K562 (cell line): ENCODE measurements around the gene SYT1. TPM values are rescaled to one million over a fixed set of nuclear protein-coding genes. Genes with fewer than 3 reads are reported as not detected.

Experiments
- ATAC-seq: fragments of 200-7000 bp; cut with Tn5 transposase; 3 replicates; pipeline ENCODE4 v1.9.1; 2020; ENCODE audit warnings: moderate library complexity
- BruUV-seq: library from RNA; stranded (reverse); fragments of 400-500 nt; replicated peaks from 2 replicates; lab custom pipeline; 2021; lab: Mats Ljungman, UMichigan
- CTCF ChIA-PET: fragments of 300-600 bp; formaldehyde crosslinking; extraction: SDS; loops from one replicate; lab custom pipeline; 2021; ENCODE audit warnings: low intra/inter-chr PET ratio; lab: Yijun Ruan, JAX
- POLR2A ChIA-PET: fragments of 300-600, 350-650 bp; sonication (Branson Sonifier 250); formaldehyde crosslinking; extraction: SDS; loops from one replicate; lab custom pipeline; 2021; ENCODE audit warnings: antibody characterized with exemption, inconsistent platforms; lab: Yijun Ruan, JAX
- DNase-seq, 4 experiments: peaks; one replicate each; pipeline versions ENCODE4 v3.0.0 to v3.0.0-alpha.2; 2011 to 2018; ENCODE audit warnings: low spot score in 3 of 4, mixed read lengths in 3 of 4; ENCODE audit errors: extremely low read depth in 1 of 4
- FAIRE-seq: peaks from 2 replicates; lab custom pipeline; 2011; peaks lifted over from hg19 to GRCh38; lab: Jason Lieb, UNC
- H2AFZ ChIP-seq: 2 replicates; pipeline ENCODE4 v1.6.0; 2011; ENCODE audit warnings: low read depth, low read length, control low read depth, inconsistent platforms
- H3K27ac ChIP-seq: fragments of 200-600 bp; 3 replicates; pipeline ENCODE4 v1.8.0; 2011; ENCODE audit warnings: low read depth, mild to moderate bottlenecking, control low read depth, inconsistent platforms, low read length, moderate library complexity, mixed read lengths; ENCODE audit errors: extremely low read depth
- H3K27me3 ChIP-seq, 2 experiments: fragments of 300-600 bp in 1 of 2; 2 replicates in 1 of 2; 3 replicates in 1 of 2; pipeline versions ENCODE4 v1.6.0 to v1.8.0; 2011; ENCODE audit warnings: inconsistent platforms in 2 of 2, low read length in 2 of 2, mild to moderate bottlenecking in 1 of 2, mixed read lengths in 1 of 2, moderate library complexity in 1 of 2; ENCODE audit not compliant: control insufficient read depth in 2 of 2, insufficient read depth in 2 of 2
- H3K36me3 ChIP-seq: fragments of 300-600 bp; 3 replicates; pipeline ENCODE4 v1.8.0; 2011; ENCODE audit warnings: mild to moderate bottlenecking, low read length, inconsistent platforms; ENCODE audit not compliant: control insufficient read depth, insufficient read depth
- H3K4me1 ChIP-seq, 2 experiments: fragments of 200-600 bp in 1 of 2; replicated peaks in 1 of 2; 2 replicates in 1 of 2; 3 replicates in 1 of 2; pipeline versions ENCODE4 v1.5.1 to v1.8.0; 2011; ENCODE audit warnings: inconsistent platforms in 2 of 2, low read length in 2 of 2, mild to moderate bottlenecking in 1 of 2, mixed read lengths in 1 of 2, moderate library complexity in 1 of 2; ENCODE audit not compliant: control insufficient read depth in 2 of 2, insufficient read depth in 2 of 2
- H3K4me2 ChIP-seq: 2 replicates; pipeline ENCODE4 v1.6.1; 2011; ENCODE audit warnings: low read length, control low read depth, inconsistent platforms, mixed read lengths; ENCODE audit not compliant: insufficient read depth
- H3K4me3 ChIP-seq: fragments of 200-600 bp; sonication (generic), shearing (Covaris generic); 2 replicates; pipeline ENCODE4 v1.5.1; 2016; ENCODE audit warnings: control low read depth, inconsistent platforms
- H3K79me2 ChIP-seq: fragments of 200-600 bp; 3 replicates; pipeline ENCODE4 v1.8.0; 2011; ENCODE audit warnings: low read length, inconsistent platforms; ENCODE audit not compliant: control insufficient read depth, insufficient read depth
- H3K9ac ChIP-seq, 2 experiments: 2 replicates each; pipeline versions ENCODE4 v1.6.0 to v1.6.1; 2011; ENCODE audit warnings: low read depth in 2 of 2, low read length in 2 of 2, control low read depth in 1 of 2, inconsistent platforms in 1 of 2, mild to moderate bottlenecking in 1 of 2, mixed read lengths in 1 of 2; ENCODE audit not compliant: insufficient read depth in 1 of 2
- H3K9me1 ChIP-seq: one replicate; pipeline ENCODE4 v1.6.0; 2011; ENCODE audit warnings: inconsistent platforms, mild to moderate bottlenecking, low read length, moderate library complexity; ENCODE audit not compliant: control insufficient read depth, insufficient read depth
- H3K9me3 ChIP-seq: replicated peaks from 2 replicates; pipeline ENCODE4 v1.5.1; 2011; ENCODE audit warnings: low read depth, low read length, inconsistent platforms; ENCODE audit not compliant: control insufficient read depth, insufficient read depth
- H4K20me1 ChIP-seq: replicated peaks from 2 replicates; pipeline ENCODE4 v1.6.1; 2011; ENCODE audit warnings: low read length, inconsistent platforms, mixed read lengths; ENCODE audit not compliant: control insufficient read depth, insufficient read depth
- GABPA ChIP-seq: fragments of 200-800 bp; sonication (Bioruptor generic); conservative IDR thresholded peaks from 2 replicates; pipeline ENCODE4 v1.6.1; 2016; ENCODE audit warnings: low read depth, missing genetic modification characterization, missing compliant biosample characterization
- REST ChIP-seq, 2 experiments: fragments of 450-650 bp; formaldehyde crosslinking in 1 of 2; IDR thresholded peaks; 2 replicates each; pipeline versions ENCODE4 v1.4.0 to v1.6.1; 2014 to 2020; ENCODE audit warnings: mild to moderate bottlenecking in 2 of 2, borderline replicate concordance in 1 of 2, low read depth in 1 of 2
- ZBTB43 ChIP-seq: sonication (generic); formaldehyde crosslinking; IDR thresholded peaks from 2 replicates; pipeline ENCODE4 v1.8.0; 2023; ENCODE audit warnings: mild to moderate bottlenecking, missing genetic modification reagents
- WGBS: fragments of 100-300 bp; shearing (Covaris generic); methylation state at CpG from one replicate; pipeline ENCODE4 v1.1.6; 2016; ENCODE audit warnings: low coverage, mixed read lengths; ENCODE audit not compliant: insufficient coverage; ENCODE audit errors: missing lambda C conversion rate; 5-methylcytosine and 5-hydroxymethylcytosine counted together
- in situ Hi-C: fragments of 300-500 bp; cut with MboI; formaldehyde crosslinking; loops from 4 replicates; pipeline ENCODE4 v1.15.0; 2018; ENCODE audit warnings: inconsistent platforms, mixed read lengths
- intact Hi-C: fragments of 100-400 bp; cut with micrococcal nuclease; formaldehyde crosslinking; loops from 2 replicates; pipeline ENCODE4 v1.14.2; 2022
- polyA plus RNA-seq, 8 experiments: library from polyadenylated mRNA; depleted of rRNA in 4 of 8; stranded (reverse) in 5 of 8; unstranded in 3 of 8; fragments of >200 nt; fragmentation: Nextera tagmentation in 2 of 8; fragmentation: Illumina TruSeq in 1 of 8; extraction: Ambion mirVana in 2 of 8; extraction: Trizol in 1 of 8; gene quantifications; 2 replicates each; pipeline versions ENCODE4 v1.2.1 to v1.2.3, GENCODE V29; 2011 to 2014; ENCODE audit warnings: inconsistent platforms in 1 of 8, missing spikeins in 1 of 8
- total RNA-seq, 7 experiments: library from RNA; depleted of rRNA in 6 of 7; stranded (reverse); fragments of >200 nt in 6 of 7; fragmentation: Illumina TruSeq in 2 of 7; extraction: Trizol in 2 of 7; gene quantifications; 2 replicates each; pipeline versions ENCODE4 v1.2.1 to v1.2.3, GENCODE V29; 2011 to 2021; ENCODE audit warnings: low replicate concordance in 1 of 7

Gene SYT1
- total and polyA plus RNA-seq, 9 of the 15 experiments (the other 6 are each of a cell fraction or from before 2014, with no cell fraction given) = 0.03 to 0.13 (median 0.07) TPM; not detected in 4

- Histone ChIP-seq H3K27ac (no peak overlapping the region), H3K4me3 (no peak overlapping the region), H3K9me1 (no peaks in the 10 kb centered on the region), H2AFZ (no peak overlapping the region), H3K4me2 (no peak overlapping the region), H3K36me3 (no peaks in the 10 kb centered on the region), H3K79me2 (no peaks in the 10 kb centered on the region)
- intact Hi-C loops = no loop called here
- no peak for DNase-seq
- WGBS = 5% methylated on average over 9 of the region's 9 CpGs
- no TSS peak for BruUV-seq
- CTCF ChIA-PET = no interaction called here
- no peak for TF ChIP-seq ZBTB43 (CRISPR knock-in tag)
- TF ChIP-seq REST (IDR thresholded peaks at IDR 0.05; ENCODE audit: borderline replicate concordance) = no peak
- TF ChIP-seq REST (CRISPR knock-in tag; IDR thresholded peaks at IDR 0.05; ENCODE audit: low read depth) = no peak
- no peak for TF ChIP-seq GABPA (tag)
- TF ChIP-seq, all 486 proteins: peak for 0
- FAIRE-seq (no peak), ATAC-seq (no peak)
- H3K9ac ChIP-seq = no peak overlapping the region
- in situ Hi-C loops = no loop called here
- H3K9me3 ChIP-seq = no peaks in the 10 kb centered on the region; the same call in 1 of the 2 replicates
- H4K20me1 ChIP-seq = no peaks in the 10 kb centered on the region
- H3K27me3 ChIP-seq = no peaks in the 10 kb centered on the region
- H3K4me1 ChIP-seq = no peaks in the 10 kb centered on the region
- POLR2A ChIA-PET = no interaction called here
Observed at GRCh38 chr12:79302162-79302814, 437.7 kb downstream of the SYT1 start.
